Retinal pigment epithelial cell (primary cell): ENCODE results near the gene SPSB2.
"Not testable (repeated sequence)": the region's sequence is repeated elsewhere in the genome, so short reads cannot be mapped to it uniquely, and the experiment has no call there.

Experiments used
- DNase-seq: peaks from one replicate; pipeline ENCODE4 v3.0.0-alpha.2; 2010; ENCODE audit warnings: low read depth
- H3K4me3 ChIP-seq: 2 replicates; pipeline ENCODE4 v1.5.1; 2011; ENCODE audit warnings: mild to moderate bottlenecking, low read length, control low read depth, moderate library complexity
- TF ChIP-seq, protein P1 (sequence below): conservative IDR thresholded peaks from 2 replicates; pipeline ENCODE4 v1.5.1; 2011; ENCODE audit warnings: low read depth, low read length, control low read depth, inconsistent platforms

The SPSB2 gene

GRCh38 chr12:6871052-6871957 lies 1.8 kb downstream of the SPSB2 start:
- TF ChIP-seq, protein P1, sequence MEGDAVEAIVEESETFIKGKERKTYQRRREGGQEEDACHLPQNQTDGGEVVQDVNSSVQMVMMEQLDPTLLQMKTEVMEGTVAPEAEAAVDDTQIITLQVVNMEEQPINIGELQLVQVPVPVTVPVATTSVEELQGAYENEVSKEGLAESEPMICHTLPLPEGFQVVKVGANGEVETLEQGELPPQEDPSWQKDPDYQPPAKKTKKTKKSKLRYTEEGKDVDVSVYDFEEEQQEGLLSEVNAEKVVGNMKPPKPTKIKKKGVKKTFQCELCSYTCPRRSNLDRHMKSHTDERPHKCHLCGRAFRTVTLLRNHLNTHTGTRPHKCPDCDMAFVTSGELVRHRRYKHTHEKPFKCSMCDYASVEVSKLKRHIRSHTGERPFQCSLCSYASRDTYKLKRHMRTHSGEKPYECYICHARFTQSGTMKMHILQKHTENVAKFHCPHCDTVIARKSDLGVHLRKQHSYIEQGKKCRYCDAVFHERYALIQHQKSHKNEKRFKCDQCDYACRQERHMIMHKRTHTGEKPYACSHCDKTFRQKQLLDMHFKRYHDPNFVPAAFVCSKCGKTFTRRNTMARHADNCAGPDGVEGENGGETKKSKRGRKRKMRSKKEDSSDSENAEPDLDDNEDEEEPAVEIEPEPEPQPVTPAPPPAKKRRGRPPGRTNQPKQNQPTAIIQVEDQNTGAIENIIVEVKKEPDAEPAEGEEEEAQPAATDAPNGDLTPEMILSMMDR, result no peak
- H3K4me3 ChIP-seq, result peak overlapping the region; percentile 78
- no peak for DNase-seq

DNA sequence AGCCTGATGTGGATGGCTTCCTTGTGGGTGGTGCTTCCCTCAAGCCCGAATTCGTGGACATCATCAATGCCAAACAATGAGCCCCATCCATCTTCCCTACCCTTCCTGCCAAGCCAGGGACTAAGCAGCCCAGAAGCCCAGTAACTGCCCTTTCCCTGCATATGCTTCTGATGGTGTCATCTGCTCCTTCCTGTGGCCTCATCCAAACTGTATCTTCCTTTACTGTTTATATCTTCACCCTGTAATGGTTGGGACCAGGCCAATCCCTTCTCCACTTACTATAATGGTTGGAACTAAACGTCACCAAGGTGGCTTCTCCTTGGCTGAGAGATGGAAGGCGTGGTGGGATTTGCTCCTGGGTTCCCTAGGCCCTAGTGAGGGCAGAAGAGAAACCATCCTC lies 2.8 kb downstream of the SPSB2 start:
- not testable (repeated sequence) for H3K4me3 ChIP-seq, DNase-seq

DNA sequence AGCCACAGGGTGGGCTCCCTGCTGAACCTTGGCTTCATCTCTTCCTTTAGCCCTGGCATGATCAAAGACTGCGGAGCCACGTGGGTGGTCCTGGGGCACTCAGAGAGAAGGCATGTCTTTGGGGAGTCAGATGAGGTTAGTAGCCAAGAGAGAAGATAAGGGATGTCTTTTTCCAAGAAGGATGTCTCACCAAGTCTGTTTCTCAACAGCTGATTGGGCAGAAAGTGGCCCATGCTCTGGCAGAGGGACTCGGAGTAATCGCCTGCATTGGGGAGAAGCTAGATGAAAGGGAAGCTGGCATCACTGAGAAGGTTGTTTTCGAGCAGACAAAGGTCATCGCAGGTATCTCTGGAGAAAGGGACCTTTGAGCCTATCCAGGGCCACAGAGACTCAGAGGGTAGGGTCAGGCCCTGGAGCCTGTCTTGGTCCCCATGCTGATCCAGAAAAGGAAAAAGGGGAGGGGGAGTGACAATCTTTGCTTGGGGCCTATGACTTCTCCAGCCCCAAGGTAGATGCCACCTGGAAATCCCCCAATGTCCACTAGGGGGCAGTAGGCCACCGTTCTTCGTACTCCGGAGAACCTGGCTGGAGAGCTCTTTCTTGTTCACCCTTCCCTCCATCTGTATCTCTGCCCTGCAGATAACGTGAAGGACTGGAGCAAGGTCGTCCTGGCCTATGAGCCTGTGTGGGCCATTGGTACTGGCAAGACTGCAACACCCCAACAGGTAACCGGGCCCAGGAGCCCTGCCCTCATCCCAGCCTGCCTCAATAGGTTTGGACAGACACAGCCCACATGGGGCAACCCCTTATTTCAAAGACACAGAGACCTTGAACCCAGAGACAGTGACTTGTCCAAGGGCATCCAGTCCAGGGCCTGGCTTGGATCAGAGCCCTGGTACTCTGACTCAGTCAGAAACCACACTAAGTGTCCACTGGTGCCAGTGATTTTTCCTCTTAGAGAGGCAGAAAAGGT lies 3.8 kb downstream of the SPSB2 start:
- no peak for DNase-seq
- TF ChIP-seq, protein P1, result peak; percentile 93
- peak overlapping the region; percentile 94 for H3K4me3 ChIP-seq

- DNase-seq, result no peak
- TF ChIP-seq, protein P1, result peak; percentile 48
- peak overlapping the region; percentile 94 for H3K4me3 ChIP-seq
Observed at GRCh38 chr12:6868211-6869048, 4.7 kb downstream of the SPSB2 start.

DNA sequence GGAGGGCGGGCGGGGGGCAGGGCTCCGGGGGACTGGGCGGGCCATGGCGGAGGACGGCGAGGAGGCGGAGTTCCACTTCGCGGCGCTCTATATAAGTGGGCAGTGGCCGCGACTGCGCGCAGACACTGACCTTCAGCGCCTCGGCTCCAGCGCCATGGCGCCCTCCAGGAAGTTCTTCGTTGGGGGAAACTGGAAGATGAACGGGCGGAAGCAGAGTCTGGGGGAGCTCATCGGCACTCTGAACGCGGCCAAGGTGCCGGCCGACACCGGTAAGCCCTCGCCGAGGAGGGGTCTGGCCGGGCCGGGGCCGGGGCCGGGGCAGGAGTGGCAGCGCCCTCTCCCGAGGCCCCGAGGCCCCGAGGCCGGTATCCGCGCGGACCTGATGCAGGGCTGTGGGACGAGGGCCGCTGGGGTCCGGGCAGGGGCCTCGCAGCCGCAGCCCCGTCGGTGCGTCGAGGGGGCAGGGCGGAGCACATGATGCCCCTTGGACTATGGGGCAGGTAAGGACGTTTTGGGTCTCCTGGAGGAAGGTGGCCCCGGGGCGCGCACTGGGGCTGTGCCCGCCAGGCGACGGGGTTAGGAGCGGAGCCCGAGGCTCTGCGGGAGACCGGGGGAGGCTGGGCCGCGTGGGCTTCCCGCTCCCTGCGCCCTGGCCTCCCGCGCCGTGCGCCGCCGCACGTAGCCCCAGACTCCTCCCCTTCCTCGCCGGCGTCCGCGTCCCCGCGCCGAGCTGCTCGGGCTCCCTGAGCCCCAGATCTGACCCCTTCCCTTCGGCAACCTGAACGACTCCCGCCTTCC lies 5.5 kb downstream of the SPSB2 start, which contains the start of gene TPI1:
TPI1 (plus strand) TSS at position 119 of the 798 bp plus-strand sequence; CDS start at position 155, 36 bp downstream.
- TF ChIP-seq, protein P1, result no peak
- peak within 1 kb of the TSS; percentile 94 for H3K4me3 ChIP-seq
- no peak for DNase-seq

DNA sequence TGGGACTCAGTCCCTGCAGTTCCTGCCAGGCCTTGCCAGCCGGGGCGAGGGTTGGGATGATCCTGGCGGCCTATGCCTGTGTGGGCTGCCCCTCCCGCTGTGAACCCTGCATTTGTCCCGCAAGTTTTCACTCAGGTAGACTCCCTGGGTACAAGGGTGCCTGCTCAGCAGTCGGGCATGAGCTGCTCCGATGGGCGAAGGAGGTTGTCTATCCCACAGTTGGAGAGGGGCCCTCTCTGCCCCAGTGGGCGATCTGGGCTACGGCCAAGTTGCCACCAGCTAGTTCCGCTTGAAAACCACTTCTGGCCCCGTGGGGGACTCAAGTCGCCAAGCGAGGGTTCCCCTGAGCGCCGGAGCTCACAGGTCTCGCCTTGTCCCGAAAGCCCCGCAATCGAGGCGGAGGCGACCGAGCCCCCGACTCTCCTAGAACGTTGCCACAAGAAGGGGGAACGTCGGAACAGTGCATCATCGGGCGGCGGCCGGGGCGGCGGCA lies 6.1 kb downstream of the SPSB2 start:
- no peak for DNase-seq
- TF ChIP-seq, protein P1, result no peak
- H3K4me3 ChIP-seq, result peak overlapping the region; percentile 94
